ENCODE data around the gene MYO18B. TPM values are rescaled to one million over a fixed set of nuclear protein-coding genes. Genes with fewer than 3 reads are reported as not detected.

MYO18B gene
- total RNA-seq, 1 donor from 2014 or later, result not detected

GRCh38 chr22:25837288-25837900 is 95.4 kb downstream of the MYO18B start:
- Histone ChIP-seq H3K4me1 (no peaks in the 10 kb centered on the region), H3K36me3 (no peaks in the 10 kb centered on the region), H3K4me3 (no peak overlapping the region), H3K9me3 (no peaks in the 10 kb centered on the region), H3K27ac (no peak overlapping the region), H3K27me3 (no peaks in the 10 kb centered on the region)
- intact Hi-C loops (cut with DNase I), result no loop called here
- peak in 1 of 2 donors; percentile 58 for DNase-seq (ENCODE audit: extremely low spot score in 2 of 2)
- TF ChIP-seq POLR2A (IDR thresholded peaks at IDR 0.05) (no peak), CTCF (IDR thresholded peaks at IDR 0.05) (no peak), POLR2AphosphoS5 (IDR thresholded peaks at IDR 0.05; ENCODE audit: insufficient read depth in 1 of 2, low read depth in 1 of 2) (no peak)

GRCh38 chr22:25838960-25839741 is 97.2 kb downstream of the MYO18B start:
- DNase-seq (ENCODE audit: extremely low spot score in 2 of 2), result peak in 1 of 2 donors; percentile 62
- Histone ChIP-seq H3K4me3 (no peak overlapping the region), H3K27me3 (no peaks in the 10 kb centered on the region), H3K36me3 (no peaks in the 10 kb centered on the region), H3K27ac (no peak overlapping the region), H3K9me3 (no peaks in the 10 kb centered on the region), H3K4me1 (no peaks in the 10 kb centered on the region)
- no peak for TF ChIP-seq POLR2A (IDR thresholded peaks at IDR 0.05)
- TF ChIP-seq POLR2AphosphoS5 (IDR thresholded peaks at IDR 0.05; ENCODE audit: insufficient read depth in 1 of 2, low read depth in 1 of 2), result no peak
- no peak for TF ChIP-seq CTCF (IDR thresholded peaks at IDR 0.05)
- intact Hi-C loops (cut with DNase I), result no loop called here

- no peaks in the 10 kb centered on the region for H3K4me1 ChIP-seq
- no peaks in the 10 kb centered on the region for H3K36me3 ChIP-seq
- TF ChIP-seq POLR2AphosphoS5 (IDR thresholded peaks at IDR 0.05; ENCODE audit: insufficient read depth in 1 of 2, low read depth in 1 of 2), result no peak
- TF ChIP-seq POLR2A (IDR thresholded peaks at IDR 0.05), result no peak
- no peak for TF ChIP-seq CTCF (IDR thresholded peaks at IDR 0.05)
- no peaks in the 10 kb centered on the region for H3K27me3 ChIP-seq
- no peak overlapping the region for H3K4me3 ChIP-seq
- no peaks in the 10 kb centered on the region for H3K9me3 ChIP-seq
- H3K27ac ChIP-seq, result no peak overlapping the region
- DNase-seq (ENCODE audit: extremely low spot score in 2 of 2), result no peak
- intact Hi-C loops (cut with DNase I), result no loop called here
These were observed 97.8 kb downstream of the MYO18B start for GRCh38 chr22:25839755-25840154.

GRCh38 chr22:25840167-25840566 is 98.2 kb downstream of the MYO18B start:
- H3K4me3 ChIP-seq, result no peak overlapping the region
- TF ChIP-seq CTCF (IDR thresholded peaks at IDR 0.05), result no peak
- no peak for TF ChIP-seq POLR2AphosphoS5 (IDR thresholded peaks at IDR 0.05; ENCODE audit: insufficient read depth in 1 of 2, low read depth in 1 of 2)
- no peaks in the 10 kb centered on the region for H3K36me3 ChIP-seq
- intact Hi-C loops (cut with DNase I), result no loop called here
- no peak overlapping the region for H3K27ac ChIP-seq
- H3K9me3 ChIP-seq, result no peaks in the 10 kb centered on the region
- no peak for DNase-seq (ENCODE audit: extremely low spot score in 2 of 2)
- H3K27me3 ChIP-seq, result no peaks in the 10 kb centered on the region
- no peaks in the 10 kb centered on the region for H3K4me1 ChIP-seq

- TF ChIP-seq CTCF (IDR thresholded peaks at IDR 0.05) (no peak), POLR2AphosphoS5 (IDR thresholded peaks at IDR 0.05; ENCODE audit: insufficient read depth in 1 of 2, low read depth in 1 of 2) (no peak), POLR2A (IDR thresholded peaks at IDR 0.05) (no peak)
These were observed 98.9 kb downstream of the MYO18B start for GRCh38 chr22:25840891-25841290.

More at GRCh38 chr22:25840891-25841290, 98.9 kb downstream of the MYO18B start:
- Histone ChIP-seq H3K36me3 (no peaks in the 10 kb centered on the region), H3K4me3 (no peak overlapping the region), H3K27ac (no peak overlapping the region), H3K9me3 (no peaks in the 10 kb centered on the region), H3K27me3 (no peaks in the 10 kb centered on the region), H3K4me1 (no peaks in the 10 kb centered on the region)
- intact Hi-C loops (cut with DNase I), result no loop called here
- DNase-seq (ENCODE audit: extremely low spot score in 2 of 2), result no peak

All from vagina (tissue), 2 donors.